Muscle of leg (tissue), 11 donors: ENCODE measurements around the gene SERINC3. TPM values are rescaled to one million over a fixed set of nuclear protein-coding genes. Genes with fewer than 3 reads are reported as not detected.

Source experiments
- DNase-seq: peaks from one replicate; pipeline ENCODE4 v3.0.0; 2013
- H3K27ac ChIP-seq: one replicate; pipeline ENCODE4 v1.5.1; 2013; ENCODE audit warnings: mild to moderate bottlenecking, low read length, control low read depth
- H3K27me3 ChIP-seq: one replicate; pipeline ENCODE4 v1.6.1; 2013; ENCODE audit warnings: low read length; ENCODE audit not compliant: control insufficient read depth, insufficient read depth
- H3K36me3 ChIP-seq: one replicate; pipeline ENCODE4 v1.6.1; 2013; ENCODE audit warnings: low read length; ENCODE audit not compliant: control insufficient read depth, insufficient read depth
- H3K4me1 ChIP-seq: one replicate; pipeline ENCODE4 v1.6.1; 2013; ENCODE audit warnings: low read length; ENCODE audit not compliant: control insufficient read depth, insufficient read depth
- H3K4me3 ChIP-seq: one replicate; pipeline ENCODE4 v1.5.1; 2013; ENCODE audit warnings: low read length, control low read depth
- H3K9me3 ChIP-seq: replicated peaks from 2 replicates; pipeline ENCODE4 v1.6.1; 2013; ENCODE audit warnings: low read depth, low read length; ENCODE audit not compliant: control insufficient read depth
- whole genome bisulfite sequencing: methylation state at CpG from one replicate; pipeline ENCODE4 v1.1.5; 2013; ENCODE audit warnings: missing lambda C conversion rate; ENCODE audit not compliant: insufficient coverage; 5-methylcytosine and 5-hydroxymethylcytosine counted together
- polyA plus RNA-seq, 8 donors: library from polyadenylated mRNA; unstranded; fragments of 120-200 nt; gene quantifications; one replicate each; pipeline versions ENCODE4 v1.2.1 to v1.2.3, GENCODE V29; 2013; ENCODE audit warnings: inconsistent platforms in 1 of 8, low replicate concordance in 1 of 8; ENCODE audit not compliant: insufficient read length in 8 of 8, insufficient read depth in 1 of 8
- total RNA-seq: library from RNA; stranded (reverse); fragments of 120-200 nt; gene quantifications from one replicate; pipeline ENCODE4 v1.2.4, GENCODE V29; 2013

The SERINC3 gene
- total and polyA plus RNA-seq, 9 donors, result 27.5 to 50.0 (median 43.0) TPM

- Histone ChIP-seq H3K27me3 (no peaks in the 10 kb centered on the region), H3K27ac (no peak overlapping the region), H3K4me3 (no peak overlapping the region), H3K4me1 (no peaks in the 10 kb centered on the region), H3K9me3 (no peaks in the 10 kb centered on the region), H3K36me3 (peaks cover 63% of the 10 kb centered on the region)
- WGBS, result 64% methylated on average over 3 of the region's 3 CpGs
- no peak for DNase-seq
Measured at GRCh38 chr20:44497761-44498160, 24.1 kb downstream of the SERINC3 start.

- Histone ChIP-seq H3K27ac (no peak overlapping the region), H3K36me3 (peaks cover 64% of the 10 kb centered on the region), H3K4me3 (no peak overlapping the region), H3K27me3 (no peaks in the 10 kb centered on the region), H3K9me3 (no peaks in the 10 kb centered on the region), H3K4me1 (no peaks in the 10 kb centered on the region)
- DNase-seq, result no peak
- 85% methylated on average over 3 of the region's 3 CpGs for WGBS
Measured at GRCh38 chr20:44496976-44497375, 24.9 kb downstream of the SERINC3 start.

GRCh38 chr20:44495802-44496481, 25.9 kb downstream of the SERINC3 start:
- H3K9me3 ChIP-seq, result no peaks in the 10 kb centered on the region
- no peak overlapping the region for H3K4me3 ChIP-seq
- no peaks in the 10 kb centered on the region for H3K4me1 ChIP-seq
- H3K36me3 ChIP-seq, result peaks cover 66% of the 10 kb centered on the region
- WGBS, result no CpG with 5 or more reads among the region's 3 CpGs
- no peak overlapping the region for H3K27ac ChIP-seq
- DNase-seq, result no peak
- H3K27me3 ChIP-seq, result no peaks in the 10 kb centered on the region

- DNase-seq, result no peak
- Histone ChIP-seq H3K4me1 (no peaks in the 10 kb centered on the region), H3K4me3 (no peak overlapping the region), H3K27ac (no peak overlapping the region), H3K36me3 (peaks cover 63% of the 10 kb centered on the region), H3K9me3 (no peaks in the 10 kb centered on the region), H3K27me3 (no peaks in the 10 kb centered on the region)
- WGBS, result no CpG with 5 or more reads among the region's 1 CpG
Measured at GRCh38 chr20:44495257-44495656, 26.6 kb downstream of the SERINC3 start.

- no peak for DNase-seq
- no peaks in the 10 kb centered on the region for H3K4me1 ChIP-seq
- H3K27me3 ChIP-seq, result no peaks in the 10 kb centered on the region
- H3K4me3 ChIP-seq, result no peak overlapping the region
- peaks cover 65% of the 10 kb centered on the region for H3K36me3 ChIP-seq
- 90% methylated on average over 3 of the region's 3 CpGs for WGBS
- H3K27ac ChIP-seq, result no peak overlapping the region
- no peaks in the 10 kb centered on the region for H3K9me3 ChIP-seq
Measured at GRCh38 chr20:44494681-44495080, 27.2 kb downstream of the SERINC3 start.

- Histone ChIP-seq H3K27ac (no peak overlapping the region), H3K4me3 (no peak overlapping the region), H3K36me3 (peaks cover 70% of the 10 kb centered on the region), H3K4me1 (no peaks in the 10 kb centered on the region), H3K9me3 (no peaks in the 10 kb centered on the region), H3K27me3 (no peaks in the 10 kb centered on the region)
- no peak for DNase-seq
- no CpG with 5 or more reads among the region's 1 CpG for WGBS
Measured at GRCh38 chr20:44494266-44494665, 27.6 kb downstream of the SERINC3 start.

GRCh38 chr20:44491635-44492395, 30.1 kb downstream of the SERINC3 start:
- no peak for DNase-seq
- 57% methylated on average over 5 of the region's 5 CpGs for WGBS
- Histone ChIP-seq H3K4me1 (no peaks in the 10 kb centered on the region), H3K4me3 (no peak overlapping the region), H3K27me3 (no peaks in the 10 kb centered on the region), H3K27ac (no peak overlapping the region), H3K9me3 (no peaks in the 10 kb centered on the region), H3K36me3 (peaks cover 71% of the 10 kb centered on the region)

- no peak overlapping the region for H3K27ac ChIP-seq
- H3K9me3 ChIP-seq, result no peaks in the 10 kb centered on the region
- H3K4me1 ChIP-seq, result no peaks in the 10 kb centered on the region
- DNase-seq, result no peak
- 82% methylated on average over 2 of the region's 3 CpGs for WGBS
- H3K4me3 ChIP-seq, result no peak overlapping the region
- no peaks in the 10 kb centered on the region for H3K27me3 ChIP-seq
- H3K36me3 ChIP-seq, result peaks cover 62% of the 10 kb centered on the region
Measured at GRCh38 chr20:44489931-44490330, 31.9 kb downstream of the SERINC3 start.

- 89% methylated on average over 8 of the region's 9 CpGs for WGBS
Measured at GRCh38 chr20:44489223-44489622, 32.6 kb downstream of the SERINC3 start.

GRCh38 chr20:44488551-44488950, 33.3 kb downstream of the SERINC3 start:
- WGBS, result 86% methylated on average over 5 of the region's 5 CpGs
- Histone ChIP-seq H3K4me1 (no peaks in the 10 kb centered on the region), H3K4me3 (no peak overlapping the region), H3K27me3 (no peaks in the 10 kb centered on the region), H3K27ac (no peak overlapping the region), H3K9me3 (no peaks in the 10 kb centered on the region), H3K36me3 (peaks cover 59% of the 10 kb centered on the region)
- DNase-seq, result no peak

More at GRCh38 chr20:44489223-44489622, 32.6 kb downstream of the SERINC3 start:
- Histone ChIP-seq H3K4me1 (no peaks in the 10 kb centered on the region), H3K9me3 (no peaks in the 10 kb centered on the region), H3K27me3 (no peaks in the 10 kb centered on the region), H3K27ac (no peak overlapping the region), H3K4me3 (no peak overlapping the region), H3K36me3 (peaks cover 61% of the 10 kb centered on the region)
- no peak for DNase-seq
